AG04450 (cell line): Measurements from ENCODE around the gene PGA4. TPM values are rescaled to one million over a fixed set of nuclear protein-coding genes. Genes with fewer than 3 reads are reported as not detected.

Experiments
- CTCF ChIA-PET: fragments of 300-600, 350-600 bp; formaldehyde crosslinking; extraction: SDS; loops from one replicate; lab custom pipeline; 2022; ENCODE audit warnings: antibody characterized with exemption, inconsistent platforms; lab: Charles Lee
- POLR2A ChIA-PET: fragments of 350-600 bp; formaldehyde crosslinking; extraction: SDS; loops from one replicate; lab custom pipeline; 2021; ENCODE audit warnings: antibody characterized with exemption, inconsistent platforms; lab: Yijun Ruan, JAX
- DNase-seq: peaks from one replicate; pipeline ENCODE4 v3.0.0-alpha.2; 2011; ENCODE audit warnings: low read depth, low spot score
- H3K27ac ChIP-seq: one replicate; pipeline ENCODE4 v1.5.1; 2012; ENCODE audit warnings: low read depth, low read length, control low read depth
- H3K27me3 ChIP-seq: one replicate; pipeline ENCODE4 v1.6.0; 2012; ENCODE audit warnings: low read length; ENCODE audit not compliant: control insufficient read depth, insufficient read depth
- H3K4me3 ChIP-seq: 2 replicates; pipeline ENCODE4 v1.5.1; 2011; ENCODE audit warnings: mild to moderate bottlenecking, low read depth, low read length, control low read depth
- H3K9me3 ChIP-seq: 2 replicates; pipeline ENCODE4 v1.5.1; 2012; ENCODE audit warnings: low read length; ENCODE audit not compliant: control insufficient read depth, insufficient read depth
- polyA plus RNA-seq: library from polyadenylated mRNA; depleted of rRNA; stranded (reverse); fragments of >200 nt; gene quantifications from 2 replicates; pipeline ENCODE4 v1.2.3, GENCODE V29; 2011
- TF ChIP-seq, protein P1 (sequence below): IDR thresholded peaks from 2 replicates; pipeline ENCODE4 v1.5.1; 2011; ENCODE audit warnings: low read depth, low read length, control low read depth, inconsistent platforms

The PGA4 gene
- polyA plus RNA-seq, 1 experiment = 0.82 TPM

DNA sequence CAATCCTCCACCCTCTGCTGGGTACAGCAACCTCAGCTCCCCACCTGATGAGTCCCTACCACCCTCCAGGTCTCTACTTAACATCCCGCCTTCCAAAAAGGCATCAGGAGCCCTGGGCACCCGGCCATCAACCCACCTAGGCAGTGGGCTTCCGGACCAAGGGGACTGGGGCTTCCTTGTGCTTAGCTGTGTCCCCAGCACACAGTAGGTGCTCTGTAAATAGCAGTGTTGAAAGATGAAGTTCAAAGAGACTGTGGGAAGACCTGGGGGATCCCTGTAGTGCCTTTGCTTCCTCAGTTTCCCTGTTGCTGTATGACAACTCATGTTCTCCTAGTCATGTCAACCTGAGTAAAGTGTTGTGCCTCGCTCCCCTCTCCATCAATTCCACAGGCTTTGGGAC lies 51.9 kb downstream of the PGA4 start:
- TF ChIP-seq, protein P1, sequence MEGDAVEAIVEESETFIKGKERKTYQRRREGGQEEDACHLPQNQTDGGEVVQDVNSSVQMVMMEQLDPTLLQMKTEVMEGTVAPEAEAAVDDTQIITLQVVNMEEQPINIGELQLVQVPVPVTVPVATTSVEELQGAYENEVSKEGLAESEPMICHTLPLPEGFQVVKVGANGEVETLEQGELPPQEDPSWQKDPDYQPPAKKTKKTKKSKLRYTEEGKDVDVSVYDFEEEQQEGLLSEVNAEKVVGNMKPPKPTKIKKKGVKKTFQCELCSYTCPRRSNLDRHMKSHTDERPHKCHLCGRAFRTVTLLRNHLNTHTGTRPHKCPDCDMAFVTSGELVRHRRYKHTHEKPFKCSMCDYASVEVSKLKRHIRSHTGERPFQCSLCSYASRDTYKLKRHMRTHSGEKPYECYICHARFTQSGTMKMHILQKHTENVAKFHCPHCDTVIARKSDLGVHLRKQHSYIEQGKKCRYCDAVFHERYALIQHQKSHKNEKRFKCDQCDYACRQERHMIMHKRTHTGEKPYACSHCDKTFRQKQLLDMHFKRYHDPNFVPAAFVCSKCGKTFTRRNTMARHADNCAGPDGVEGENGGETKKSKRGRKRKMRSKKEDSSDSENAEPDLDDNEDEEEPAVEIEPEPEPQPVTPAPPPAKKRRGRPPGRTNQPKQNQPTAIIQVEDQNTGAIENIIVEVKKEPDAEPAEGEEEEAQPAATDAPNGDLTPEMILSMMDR = no peak
- no peak for DNase-seq
- H3K27ac ChIP-seq = no peak overlapping the region
- POLR2A ChIA-PET = no interaction called here
- CTCF ChIA-PET = interaction anchor here (1.5 kb wide), 1 partner anchor 19 kb away, joined by 5 read pairs; no protein-coding TSS in a partner anchor
- no peak overlapping the region for H3K4me3 ChIP-seq
- H3K9me3 ChIP-seq = no peaks in the 10 kb centered on the region; the same call in 1 of the 2 replicates
- no peaks in the 10 kb centered on the region for H3K27me3 ChIP-seq

DNA sequence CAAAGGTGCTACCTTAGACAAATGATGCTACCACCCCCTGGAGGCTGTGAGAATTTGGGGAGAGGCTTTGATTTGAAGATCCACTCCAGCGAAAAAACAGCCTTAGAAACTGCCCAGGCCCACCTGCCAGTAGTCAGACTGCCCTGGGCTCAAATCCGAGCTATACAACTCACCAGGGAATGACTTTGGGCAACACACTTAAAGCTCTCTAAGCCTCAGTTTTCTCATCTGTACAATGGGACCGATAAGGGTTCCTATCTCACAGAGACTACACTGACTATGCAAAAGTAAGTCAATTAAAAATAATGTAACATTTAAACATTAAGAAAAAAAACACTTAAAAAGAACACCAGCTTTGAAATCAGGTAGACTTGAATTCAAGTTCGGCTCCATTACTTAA lies 53.0 kb downstream of the PGA4 start:
- POLR2A ChIA-PET = no interaction called here
- CTCF ChIA-PET = interaction anchor here (0.5 to 1.5 kb wide), 2 partner anchors 20 to 109 kb away, joined by 3 to 5 read pairs; no protein-coding TSS in a partner anchor
- Histone ChIP-seq H3K9me3 (no peaks in the 10 kb centered on the region; the same call in 1 of the 2 replicates), H3K4me3 (no peak overlapping the region), H3K27ac (no peak overlapping the region), H3K27me3 (no peaks in the 10 kb centered on the region)
- no peak for DNase-seq
- TF ChIP-seq, protein P1 = no peak

DNA sequence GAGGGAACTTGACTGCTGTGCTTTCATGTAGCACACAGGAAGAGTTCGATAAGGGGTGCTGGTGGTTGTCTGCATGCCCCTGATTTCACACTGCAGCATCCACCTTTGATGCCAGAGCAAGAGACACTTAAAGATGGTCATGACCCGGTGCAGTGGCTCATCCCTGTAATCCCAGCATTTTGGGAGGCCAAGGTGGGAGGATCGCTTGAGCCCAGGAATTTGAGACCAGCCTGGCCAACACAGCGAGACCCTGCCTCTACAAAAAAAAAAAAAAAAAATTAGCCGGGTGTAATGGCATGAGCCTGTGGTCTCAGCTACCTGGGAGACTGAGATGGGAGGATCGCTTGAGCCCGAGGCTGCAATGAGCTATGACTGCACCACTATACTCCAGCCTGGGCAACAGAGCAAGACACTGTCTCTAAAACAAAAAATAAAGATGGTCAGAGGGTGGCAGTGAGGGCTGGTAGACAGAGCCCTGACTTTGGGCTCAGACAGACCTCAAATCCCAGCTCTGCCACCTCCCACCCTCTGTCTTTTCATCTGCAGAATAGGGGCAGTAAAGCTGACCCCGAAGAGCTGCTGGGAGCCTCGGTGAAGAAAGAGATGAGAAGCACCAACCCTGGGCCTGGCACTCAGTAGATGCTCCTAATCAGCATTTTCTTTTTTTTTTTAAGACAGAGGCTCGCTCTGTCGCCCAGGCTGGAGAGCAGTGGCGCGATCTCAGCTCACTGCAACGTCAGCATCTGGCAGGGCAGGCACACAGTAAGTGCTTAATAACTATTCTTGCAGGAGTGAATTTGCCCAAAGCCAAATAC lies 55.2 kb downstream of the PGA4 start:
- Histone ChIP-seq H3K27me3 (peaks cover 3% of the 10 kb centered on the region), H3K9me3 (no peaks in the 10 kb centered on the region; the same call in 1 of the 2 replicates), H3K4me3 (no peak overlapping the region), H3K27ac (no peak overlapping the region)
- no peak for DNase-seq
- POLR2A ChIA-PET = no interaction called here
- CTCF ChIA-PET = no interaction called here
- TF ChIP-seq, protein P1 = no peak

DNA sequence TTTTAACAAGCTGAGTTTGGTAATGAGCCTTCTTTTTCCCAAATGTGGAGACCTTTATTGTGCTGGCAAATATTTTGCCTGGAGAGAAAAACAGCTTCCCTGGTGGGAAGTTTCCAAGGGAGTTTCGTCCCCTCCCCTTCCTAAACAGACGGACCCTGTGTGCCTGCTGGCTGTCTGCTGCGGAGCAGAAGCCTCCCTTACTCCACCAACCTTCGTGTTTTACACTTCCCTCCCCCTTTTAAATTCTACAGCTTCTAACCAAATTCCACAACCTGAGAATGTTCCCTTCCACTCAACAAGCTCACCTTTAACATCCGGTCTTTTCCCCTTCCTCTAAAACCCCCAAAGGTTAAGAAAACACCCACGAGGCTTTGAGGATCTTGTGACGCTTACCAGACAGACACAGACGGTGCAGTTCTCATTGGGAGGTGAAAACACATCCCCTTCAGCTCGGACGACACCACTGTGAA lies 55.9 kb downstream of the PGA4 start:
- TF ChIP-seq, protein P1 = no peak
- H3K27ac ChIP-seq = no peak overlapping the region
- DNase-seq = no peak
- H3K27me3 ChIP-seq = peaks cover 3% of the 10 kb centered on the region
- no peak overlapping the region for H3K4me3 ChIP-seq
- no peaks in the 10 kb centered on the region; the same call in 1 of the 2 replicates for H3K9me3 ChIP-seq
- ChIA-PET CTCF (no interaction called here), POLR2A (no interaction called here)
